Hepatocyte (in vitro differentiated cells): ENCODE results near the gene SNX25. TPM values are rescaled to one million over a fixed set of nuclear protein-coding genes. Genes with fewer than 3 reads are reported as not detected.
"Not testable (repeated sequence)": the region's sequence is repeated elsewhere in the genome, so short reads cannot be mapped to it uniquely, and the experiment has no call there.

Experiments
- DNase-seq: peaks from one replicate; pipeline ENCODE4 v3.0.0-alpha.2; 2016; ENCODE audit warnings: low spot score
- H2AFZ ChIP-seq: fragments of 200-600 bp; sonication (generic); 2 replicates; pipeline ENCODE4 v1.6.0; 2016; ENCODE audit warnings: antibody characterized with exemption, mild to moderate bottlenecking
- H3K27ac ChIP-seq: fragments of 200-600 bp; sonication (generic); 2 replicates; pipeline ENCODE4 v1.5.1; 2016; ENCODE audit warnings: mild to moderate bottlenecking
- H3K27me3 ChIP-seq: fragments of 200-600 bp; sonication (generic); 2 replicates; pipeline ENCODE4 v1.6.1; 2016
- H3K36me3 ChIP-seq: fragments of 200-600 bp; sonication (generic); replicated peaks from 2 replicates; pipeline ENCODE4 v1.5.1; 2016; ENCODE audit warnings: low read depth; ENCODE audit not compliant: insufficient read depth
- H3K4me1 ChIP-seq: fragments of 200-600 bp; sonication (generic); 2 replicates; pipeline ENCODE4 v1.5.1; 2016; ENCODE audit warnings: mild to moderate bottlenecking, moderate library complexity; ENCODE audit not compliant: insufficient read depth
- H3K4me2 ChIP-seq: fragments of 200-600 bp; sonication (generic); 2 replicates; pipeline ENCODE4 v1.6.0; 2016
- H3K4me3 ChIP-seq: fragments of 200-600 bp; sonication (generic); 2 replicates; pipeline ENCODE4 v1.5.1; 2016; ENCODE audit warnings: mild to moderate bottlenecking
- H3K79me2 ChIP-seq: fragments of 200-600 bp; sonication (generic); 2 replicates; pipeline ENCODE4 v1.6.0; 2017; ENCODE audit warnings: mild to moderate bottlenecking
- H3K9me2 ChIP-seq: fragments of 200-600 bp; sonication (generic); replicated peaks from 2 replicates; pipeline ENCODE4 v1.6.0; 2017; ENCODE audit warnings: mild to moderate bottlenecking; ENCODE audit not compliant: insufficient read depth
- H3K9me3 ChIP-seq: fragments of 200-600 bp; sonication (generic); 2 replicates; pipeline ENCODE4 v1.5.1; 2016; ENCODE audit warnings: low read depth, mild to moderate bottlenecking
- H4K20me1 ChIP-seq: fragments of 200-600 bp; sonication (generic); 2 replicates; pipeline ENCODE4 v1.6.0; 2016; ENCODE audit warnings: mild to moderate bottlenecking; ENCODE audit not compliant: insufficient read depth, poor library complexity, severe bottlenecking
- EZH2 ChIP-seq: fragments of 200-600 bp; sonication (generic); IDR thresholded peaks from 2 replicates; pipeline ENCODE4 v1.6.1; 2016; ENCODE audit warnings: antibody characterized with exemption, mild to moderate bottlenecking, borderline replicate concordance
- EZH2phosphoT487 ChIP-seq: fragments of 200-600 bp; sonication (generic); IDR thresholded peaks from one replicate; pipeline ENCODE4 v1.6.1; 2018; ENCODE audit warnings: antibody characterized with exemption, mild to moderate bottlenecking, low read depth, moderate library complexity; ENCODE audit not compliant: unreplicated experiment, severe bottlenecking
- WGBS: methylation state at CpG from one replicate; pipeline ENCODE4 v1.1.6; 2016; ENCODE audit warnings: low lambda C conversion rate; ENCODE audit errors: missing lambda C conversion rate; 5-methylcytosine and 5-hydroxymethylcytosine counted together
- polyA plus RNA-seq: library from polyadenylated mRNA; unstranded; fragments of >200 nt; fragmentation: Nextera tagmentation; extraction: Ambion mirVana; gene quantifications from 2 replicates; pipeline ENCODE4 v1.2.1, GENCODE V29; 2016
- total RNA-seq: library from RNA; depleted of rRNA; stranded (reverse); fragments of >200 nt; gene quantifications from 2 replicates; pipeline ENCODE4 v1.2.3, GENCODE V29; 2014
- TF ChIP-seq, protein P1 (sequence below): fragments of 200-600 bp; sonication (generic); IDR thresholded peaks from 2 replicates; pipeline ENCODE4 v1.5.1; 2016; ENCODE audit warnings: antibody characterized with exemption, mild to moderate bottlenecking; ENCODE audit not compliant: poor library complexity

SNX25 gene
- total and polyA plus RNA-seq, 2 experiments from 2014 or later, result 16.5 to 20.3 TPM

DNA sequence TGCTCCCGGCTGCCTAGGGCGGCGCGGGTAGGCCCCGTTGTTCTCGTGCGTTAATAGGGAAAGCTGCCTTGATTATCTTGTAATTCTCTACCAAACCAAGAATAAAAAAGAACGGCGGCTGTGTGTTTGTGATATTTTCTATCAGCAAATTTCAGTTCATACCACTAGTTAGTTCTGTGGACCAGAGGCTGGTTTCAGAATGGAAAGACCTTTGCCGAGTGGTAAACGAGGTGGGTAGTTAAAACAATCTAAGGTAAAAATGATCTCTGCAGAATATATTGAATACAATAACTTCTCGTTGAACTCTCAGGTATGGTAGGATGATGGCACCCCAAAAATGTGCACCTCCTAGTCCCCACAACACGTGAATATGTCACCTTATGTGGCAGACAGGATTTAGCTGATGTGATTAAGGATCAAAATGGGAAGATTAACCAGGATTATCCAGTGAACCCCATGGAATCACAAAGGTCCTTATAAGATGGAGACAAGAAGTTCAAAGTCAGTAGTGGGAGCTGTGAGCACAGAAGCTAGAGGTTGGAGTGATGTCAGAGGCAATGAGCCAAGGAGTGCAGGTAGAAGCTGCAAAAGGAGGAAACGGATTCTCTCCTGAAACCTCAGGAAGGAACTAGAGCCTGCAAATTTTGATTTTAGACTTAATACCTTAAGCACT lies 5.0 kb upstream of the SNX25 start:
- no peaks in the 10 kb centered on the region for H4K20me1 ChIP-seq
- H3K27ac ChIP-seq, result peak overlapping the region; percentile 97
- peak overlapping the region; percentile 78 for H3K4me2 ChIP-seq
- no peaks in the 10 kb centered on the region for H3K27me3 ChIP-seq
- H3K36me3 ChIP-seq, result no peaks in the 10 kb centered on the region
- peak overlapping the region; percentile 43 for H3K4me3 ChIP-seq
- DNase-seq, result no peak
- WGBS, result 13% methylated on average over 14 of the region's 14 CpGs
- peaks cover 30% of the 10 kb centered on the region for H3K79me2 ChIP-seq
- TF ChIP-seq EZH2, result no peak
- no peak for TF ChIP-seq EZH2phosphoT487
- TF ChIP-seq, protein P1, sequence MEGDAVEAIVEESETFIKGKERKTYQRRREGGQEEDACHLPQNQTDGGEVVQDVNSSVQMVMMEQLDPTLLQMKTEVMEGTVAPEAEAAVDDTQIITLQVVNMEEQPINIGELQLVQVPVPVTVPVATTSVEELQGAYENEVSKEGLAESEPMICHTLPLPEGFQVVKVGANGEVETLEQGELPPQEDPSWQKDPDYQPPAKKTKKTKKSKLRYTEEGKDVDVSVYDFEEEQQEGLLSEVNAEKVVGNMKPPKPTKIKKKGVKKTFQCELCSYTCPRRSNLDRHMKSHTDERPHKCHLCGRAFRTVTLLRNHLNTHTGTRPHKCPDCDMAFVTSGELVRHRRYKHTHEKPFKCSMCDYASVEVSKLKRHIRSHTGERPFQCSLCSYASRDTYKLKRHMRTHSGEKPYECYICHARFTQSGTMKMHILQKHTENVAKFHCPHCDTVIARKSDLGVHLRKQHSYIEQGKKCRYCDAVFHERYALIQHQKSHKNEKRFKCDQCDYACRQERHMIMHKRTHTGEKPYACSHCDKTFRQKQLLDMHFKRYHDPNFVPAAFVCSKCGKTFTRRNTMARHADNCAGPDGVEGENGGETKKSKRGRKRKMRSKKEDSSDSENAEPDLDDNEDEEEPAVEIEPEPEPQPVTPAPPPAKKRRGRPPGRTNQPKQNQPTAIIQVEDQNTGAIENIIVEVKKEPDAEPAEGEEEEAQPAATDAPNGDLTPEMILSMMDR, result no peak
- no peaks in the 10 kb centered on the region for H3K9me3 ChIP-seq
- H2AFZ ChIP-seq, result peak overlapping the region; percentile 47
- H3K4me1 ChIP-seq, result peaks cover 25% of the 10 kb centered on the region
- H3K9me2 ChIP-seq, result no peaks in the 10 kb centered on the region

DNA sequence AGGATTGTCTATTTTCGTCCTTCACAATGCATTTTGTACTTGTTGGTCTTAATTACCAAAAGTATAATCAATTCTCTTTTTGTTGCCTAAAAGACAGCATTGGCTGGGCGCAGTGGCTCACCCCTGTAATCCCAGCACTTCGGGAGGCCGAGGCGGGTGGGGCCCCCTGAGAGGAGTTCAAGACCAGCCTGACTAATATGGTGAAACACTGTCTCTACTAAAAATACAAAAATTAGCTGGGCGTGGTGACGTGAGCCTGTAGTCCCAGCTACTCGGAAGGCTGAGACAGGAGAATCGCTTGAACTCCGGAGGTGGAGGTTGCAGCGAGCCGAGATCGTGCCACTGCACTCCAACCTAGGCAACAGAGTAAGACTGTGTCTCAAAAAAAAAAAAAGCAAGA lies 4.3 kb upstream of the SNX25 start:
- not testable (repeated sequence) for H3K36me3 ChIP-seq, H3K27me3 ChIP-seq, H3K27ac ChIP-seq, H3K4me3 ChIP-seq, H3K9me2 ChIP-seq, H4K20me1 ChIP-seq, DNase-seq, H2AFZ ChIP-seq, H3K9me3 ChIP-seq
- H3K4me2 ChIP-seq, result peak overlapping the region; percentile 78
- H3K79me2 ChIP-seq, result peaks cover 23% of the 10 kb centered on the region
- WGBS, result 95% methylated on average over 13 of the region's 13 CpGs
- H3K4me1 ChIP-seq, result peaks cover 25% of the 10 kb centered on the region

DNA sequence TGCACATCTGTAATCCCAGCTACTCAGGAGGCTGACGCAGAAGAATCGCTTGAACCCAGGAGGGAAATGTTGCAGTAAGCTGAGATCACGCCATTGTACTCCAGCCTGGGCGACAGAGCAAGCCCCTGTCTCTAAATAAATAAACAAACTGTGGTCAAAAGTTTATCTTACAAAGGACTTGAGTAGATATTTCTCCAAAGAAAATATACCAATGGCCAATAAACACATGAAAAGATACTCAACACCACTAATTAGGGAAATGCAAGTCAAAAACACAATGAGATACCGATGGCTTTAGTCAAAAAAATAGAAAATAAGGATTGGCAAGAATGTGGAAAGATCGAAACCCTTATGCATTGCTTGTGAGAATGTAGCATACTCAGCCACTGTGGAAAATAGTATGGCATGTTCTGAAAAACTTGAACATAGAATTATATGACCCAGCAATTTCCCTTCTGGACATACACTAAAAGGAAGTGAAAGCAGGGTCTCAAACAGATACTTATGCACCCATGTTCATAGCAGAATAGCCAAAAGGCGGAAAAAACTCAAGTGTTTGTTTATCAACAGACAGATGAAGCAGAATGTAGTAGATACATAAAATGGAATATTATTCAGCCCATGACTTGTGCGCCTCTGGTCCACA lies 3.6 kb upstream of the SNX25 start:
- 93% methylated on average over 8 of the region's 8 CpGs for WGBS

DNA sequence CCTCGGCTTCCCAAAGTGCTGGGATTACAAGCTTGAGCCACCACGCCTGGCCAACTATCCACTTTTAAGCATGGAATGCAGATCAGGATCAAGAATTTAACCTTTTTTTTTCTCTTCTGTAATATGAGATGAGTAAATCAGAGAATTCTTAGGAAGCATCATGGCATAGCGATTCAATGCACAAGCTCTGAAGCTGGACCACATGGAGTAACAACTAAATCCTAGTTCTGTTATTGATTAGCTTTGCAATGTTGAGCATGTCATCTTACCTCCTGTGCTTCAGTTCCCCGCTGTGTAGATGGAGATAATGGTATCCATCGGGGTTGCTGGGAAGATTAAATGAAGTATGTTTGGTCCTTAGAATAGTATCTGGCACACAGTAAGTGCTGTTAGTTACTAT lies 1.9 kb upstream of the SNX25 start:
- H3K9me3 ChIP-seq, result no peaks in the 10 kb centered on the region
- H3K4me3 ChIP-seq, result no peak overlapping the region
- peaks cover 3% of the 10 kb centered on the region for H4K20me1 ChIP-seq
- TF ChIP-seq EZH2, result no peak
- TF ChIP-seq, protein P1, result no peak
- no peak for TF ChIP-seq EZH2phosphoT487
- H3K27ac ChIP-seq, result no peak overlapping the region
- H3K4me1 ChIP-seq, result peaks cover 32% of the 10 kb centered on the region
- H3K79me2 ChIP-seq, result peaks cover 24% of the 10 kb centered on the region
- H3K9me2 ChIP-seq, result no peaks in the 10 kb centered on the region
- 80% methylated on average over 5 of the region's 5 CpGs for WGBS
- H3K27me3 ChIP-seq, result no peaks in the 10 kb centered on the region
- no peak overlapping the region for H3K4me2 ChIP-seq
- no peaks in the 10 kb centered on the region for H3K36me3 ChIP-seq
- no peak overlapping the region for H2AFZ ChIP-seq
- DNase-seq, result no peak

More for the DNA sequence above, 3.6 kb upstream of the SNX25 start:
- Histone ChIP-seq H3K79me2 (peaks cover 16% of the 10 kb centered on the region), H3K36me3 (no peaks in the 10 kb centered on the region), H3K4me1 (peaks cover 25% of the 10 kb centered on the region), H3K9me3 (no peaks in the 10 kb centered on the region), H3K9me2 (no peaks in the 10 kb centered on the region), H3K27ac (no peak overlapping the region), H3K4me2 (no peak overlapping the region), H3K4me3 (no peak overlapping the region), H2AFZ (no peak overlapping the region), H4K20me1 (no peaks in the 10 kb centered on the region), H3K27me3 (no peaks in the 10 kb centered on the region)
- no peak for TF ChIP-seq EZH2
- TF ChIP-seq, protein P1, result no peak
- no peak for TF ChIP-seq EZH2phosphoT487
- no peak for DNase-seq

DNA sequence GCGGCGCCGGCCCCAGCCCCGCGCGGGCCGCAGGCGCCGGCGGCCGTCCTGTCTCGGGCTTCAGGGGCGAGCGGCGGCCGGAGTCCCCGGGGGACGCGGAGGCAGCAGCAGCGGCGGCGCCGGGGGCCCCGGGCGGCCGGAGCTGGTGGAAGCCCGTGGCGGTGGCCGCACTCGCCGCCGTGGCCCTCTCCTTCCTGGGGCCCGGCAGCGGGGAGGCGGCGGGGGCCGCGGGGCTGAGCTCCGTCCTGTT lies 379 bp downstream of the SNX25 start:
- peak overlapping the region; percentile 93 for H3K4me2 ChIP-seq
- not testable (repeated sequence) for H3K27me3 ChIP-seq, H3K36me3 ChIP-seq, DNase-seq, H4K20me1 ChIP-seq, H3K9me2 ChIP-seq, H3K9me3 ChIP-seq
- whole genome bisulfite sequencing, result 2% methylated on average over 27 of the region's 39 CpGs
- peak overlapping the region; percentile 100 for H3K4me3 ChIP-seq
- H3K79me2 ChIP-seq, result peaks cover 43% of the 10 kb centered on the region
- peaks cover 18% of the 10 kb centered on the region for H3K4me1 ChIP-seq
- peak overlapping the region; percentile 89 for H3K27ac ChIP-seq
- H2AFZ ChIP-seq, result peak overlapping the region; percentile 83
